Right cardiac atrium (tissue), 5 donors: ENCODE measurements around the gene CAPN11. TPM values are rescaled to one million over a fixed set of nuclear protein-coding genes. Genes with fewer than 3 reads are reported as not detected.
"Not testable (repeated sequence)": the region's sequence is repeated elsewhere in the genome, so short reads cannot be mapped to it uniquely, and the experiment has no call there.

Experiments used
- ATAC-seq, 2 donors: fragments of 200-7000 bp; cut with Tn5 transposase; one replicate each; pipeline versions ENCODE4 v1.8.0 to v1.9.1; 2020; ENCODE audit warnings: moderate library complexity in 2 of 2, mild to moderate bottlenecking in 1 of 2
- DNase-seq, 3 donors: peaks; one replicate each; pipeline ENCODE4 v3.0.0-alpha.2; 2020
- H3K27ac ChIP-seq: one replicate; pipeline ENCODE4 v1.5.1; 2013; ENCODE audit warnings: mild to moderate bottlenecking, low read length, control low read depth, moderate library complexity
- H3K27me3 ChIP-seq: one replicate; pipeline ENCODE4 v1.6.1; 2013; ENCODE audit not compliant: control insufficient read depth, insufficient read depth
- H3K4me1 ChIP-seq: one replicate; pipeline ENCODE4 v1.6.1; 2013; ENCODE audit warnings: low read length; ENCODE audit not compliant: control insufficient read depth, insufficient read depth
- H3K4me3 ChIP-seq: one replicate; pipeline ENCODE4 v1.5.1; 2013; ENCODE audit warnings: low read length, control low read depth
- H3K9me3 ChIP-seq: one replicate; pipeline ENCODE4 v1.6.1; 2013; ENCODE audit warnings: low read length; ENCODE audit not compliant: control insufficient read depth
- WGBS: extraction: QIAGEN DNeasy Blood & Tissue Kit; methylation state at CpG from one replicate; pipeline ENCODE4 v1.1.7; 2013; 5-methylcytosine and 5-hydroxymethylcytosine counted together
- intact Hi-C, 4 donors: fragments of 100-400 bp; cut with DNase I; formaldehyde crosslinking; loops; one replicate each; pipeline versions ENCODE4 v1.11.0 to v1.14.0; 2022 to 2023
- polyA plus RNA-seq: library from polyadenylated mRNA; stranded (reverse); fragments of 200-250 nt; gene quantifications from one replicate; pipeline ENCODE4 v1.2.3, GENCODE V29; 2013
- total RNA-seq, 4 donors: library from RNA; stranded (reverse); fragmentation: NEBNext Ultra II Directional; extraction: Animal tissue kit (Norgen Biotek cat#: 25700); gene quantifications; one replicate each; pipeline ENCODE4 v1.2.1, GENCODE V29; 2021
- donor health status: healthy with polysubstance abuse.
- donor health status: DM: no; HTN: yes; CAD: no.
- donor health status: DM: no; HTN: no; CAD: no.
- donor health status: DM: no; HTN: yes; CAD: no; lungs with severe emphysema.
- donor health status: DM: yes; HTN: yes; CAD: no.

Gene CAPN11
- total and polyA plus RNA-seq, 5 donors: 0.27 to 0.38 TPM; not detected in 3

GRCh38 chr6:44183783-44184182 is 25.2 kb downstream of the CAPN11 start:
- Histone ChIP-seq H3K4me3 (no peak overlapping the region), H3K27me3 (no peaks in the 10 kb centered on the region), H3K27ac (no peak overlapping the region), H3K9me3 (no peaks in the 10 kb centered on the region), H3K4me1 (no peaks in the 10 kb centered on the region)
- no peak for DNase-seq
- no peak for ATAC-seq
- 65% methylated on average over 9 of the region's 9 CpGs for WGBS
- intact Hi-C loops: no loop called here

DNA sequence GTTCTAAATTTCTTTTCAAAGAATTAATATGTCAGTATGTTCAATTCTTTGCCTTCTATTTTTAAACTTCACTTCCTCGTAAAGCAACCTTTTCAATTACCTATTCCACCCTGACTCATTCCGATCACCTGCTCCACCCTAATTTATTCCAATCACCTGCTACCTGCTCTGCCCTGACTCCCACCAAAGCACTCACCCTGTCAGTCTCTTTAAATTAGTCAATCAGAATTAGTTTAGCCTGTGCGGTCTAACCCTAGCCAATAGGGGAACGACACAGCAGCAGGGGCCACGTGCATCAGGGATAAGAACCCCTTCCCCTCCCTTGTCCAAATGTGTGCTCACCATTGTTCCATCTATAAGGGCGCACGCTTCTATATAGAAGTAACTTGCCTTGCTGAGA is 26.7 kb downstream of the CAPN11 start:
- intact Hi-C loops, H3K27ac ChIP-seq, H3K27me3 ChIP-seq, ATAC-seq, H3K4me3 ChIP-seq, DNase-seq, H3K9me3 ChIP-seq, H3K4me1 ChIP-seq: not testable (repeated sequence)
- WGBS: 84% methylated on average over 7 of the region's 7 CpGs

DNA sequence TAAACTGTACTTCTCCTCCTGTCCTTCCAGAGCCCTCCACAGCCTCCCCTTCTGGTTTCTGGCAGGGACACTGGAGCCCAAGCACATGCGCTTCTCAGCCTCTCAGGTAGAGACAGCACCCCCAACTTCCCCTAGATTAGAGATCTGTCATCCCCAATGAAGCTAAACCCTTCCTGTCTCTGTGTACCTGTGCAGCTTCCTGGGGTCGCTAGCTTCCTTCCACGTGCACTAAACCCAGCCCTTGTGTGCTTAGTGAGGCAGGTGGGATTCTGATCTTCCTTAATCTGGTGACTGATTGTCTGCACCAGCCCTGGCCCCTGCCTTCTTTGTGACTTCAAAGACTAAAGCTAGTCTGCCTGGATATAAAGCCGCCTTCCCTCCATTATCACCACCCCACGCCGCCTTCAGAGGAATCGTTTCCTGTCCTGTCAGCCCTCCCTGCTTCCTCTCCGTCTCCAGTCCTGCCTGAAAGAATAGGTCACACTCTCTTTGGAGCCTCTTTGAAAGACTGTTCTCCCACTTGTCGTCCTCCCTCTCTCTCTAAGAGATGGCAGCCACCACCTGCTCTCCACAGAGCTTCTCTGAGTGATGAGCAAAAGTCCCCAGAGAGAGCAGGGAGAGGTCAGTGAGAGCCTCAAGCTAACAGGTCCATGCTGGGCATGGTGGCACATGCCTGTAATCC is 27.5 kb downstream of the CAPN11 start:
- Histone ChIP-seq H3K9me3 (no peaks in the 10 kb centered on the region), H3K27me3 (no peaks in the 10 kb centered on the region), H3K4me3 (no peak overlapping the region), H3K27ac (peak overlapping the region; percentile 16), H3K4me1 (no peaks in the 10 kb centered on the region)
- WGBS: 37% methylated on average over 9 of the region's 9 CpGs
- intact Hi-C loops: no loop called here
- ATAC-seq (peak in 1 of 2 donors; percentile 58), DNase-seq (no peak)

- H3K4me1 ChIP-seq: no peaks in the 10 kb centered on the region
- intact Hi-C loops: no loop called here
- H3K27me3 ChIP-seq: no peaks in the 10 kb centered on the region
- 67% methylated on average over 7 of the region's 7 CpGs for WGBS
- DNase-seq: no peak
- no peaks in the 10 kb centered on the region for H3K9me3 ChIP-seq
- no peak overlapping the region for H3K4me3 ChIP-seq
- ATAC-seq: peak; percentile 83 to 90
- H3K27ac ChIP-seq: no peak overlapping the region
These were observed 28.0 kb downstream of the CAPN11 start for GRCh38 chr6:44186635-44187025.

GRCh38 chr6:44188819-44189218 is 30.2 kb downstream of the CAPN11 start:
- Histone ChIP-seq H3K4me1 (no peaks in the 10 kb centered on the region), H3K27ac (no peak overlapping the region), H3K27me3 (no peaks in the 10 kb centered on the region), H3K4me3 (no peak overlapping the region), H3K9me3 (no peaks in the 10 kb centered on the region)
- intact Hi-C loops: no loop called here
- WGBS: 89% methylated on average over 2 of the region's 2 CpGs
- ATAC-seq: no peak
- DNase-seq: no peak

GRCh38 chr6:44189257-44189656 is 30.6 kb downstream of the CAPN11 start:
- no peak for DNase-seq
- no peaks in the 10 kb centered on the region for H3K4me1 ChIP-seq
- intact Hi-C loops: no loop called here
- 75% methylated on average over 2 of the region's 2 CpGs for WGBS
- no peak for ATAC-seq
- no peaks in the 10 kb centered on the region for H3K27me3 ChIP-seq
- no peak overlapping the region for H3K27ac ChIP-seq
- H3K4me3 ChIP-seq: no peak overlapping the region
- no peaks in the 10 kb centered on the region for H3K9me3 ChIP-seq

GRCh38 chr6:44190715-44191114 is 32.1 kb downstream of the CAPN11 start:
- DNase-seq (no peak), ATAC-seq (no peak)
- no peaks in the 10 kb centered on the region for H3K4me1 ChIP-seq
- intact Hi-C loops: no loop called here
- no peaks in the 10 kb centered on the region for H3K9me3 ChIP-seq
- no peak overlapping the region for H3K27ac ChIP-seq
- WGBS: 32% methylated on average over 2 of the region's 2 CpGs
- no peaks in the 10 kb centered on the region for H3K27me3 ChIP-seq
- no peak overlapping the region for H3K4me3 ChIP-seq

DNA sequence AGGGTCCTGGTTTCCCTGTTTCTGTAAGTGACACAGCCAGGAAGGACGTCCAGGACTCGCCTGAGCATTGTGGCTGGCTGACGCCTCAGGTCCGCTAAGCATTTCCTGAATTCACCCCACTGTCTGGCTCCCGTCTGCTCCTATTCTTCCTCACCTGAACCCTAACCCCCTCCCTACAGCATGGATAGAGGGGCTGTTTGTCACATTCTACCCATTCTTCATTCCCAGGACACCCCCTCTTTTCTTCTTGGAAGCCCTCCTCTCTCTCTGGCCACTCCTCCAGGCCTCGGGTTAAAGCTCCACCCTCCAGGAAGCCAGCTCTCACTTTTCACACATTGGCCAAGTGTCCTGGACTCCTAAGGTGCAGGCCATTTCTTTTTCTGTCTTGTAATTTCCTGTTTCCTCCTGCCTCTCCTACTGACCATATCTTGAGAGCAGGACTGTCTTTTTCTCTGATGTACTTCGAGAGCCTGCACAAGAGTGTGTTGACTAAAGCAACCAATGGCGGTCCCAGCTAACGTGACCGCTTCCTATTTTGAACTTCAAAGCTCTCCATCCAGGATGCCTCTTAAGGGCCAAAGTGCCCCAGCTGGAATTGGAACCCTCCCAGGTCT is 33.9 kb downstream of the CAPN11 start:
- ATAC-seq: peak; percentile 79 to 94

DNA sequence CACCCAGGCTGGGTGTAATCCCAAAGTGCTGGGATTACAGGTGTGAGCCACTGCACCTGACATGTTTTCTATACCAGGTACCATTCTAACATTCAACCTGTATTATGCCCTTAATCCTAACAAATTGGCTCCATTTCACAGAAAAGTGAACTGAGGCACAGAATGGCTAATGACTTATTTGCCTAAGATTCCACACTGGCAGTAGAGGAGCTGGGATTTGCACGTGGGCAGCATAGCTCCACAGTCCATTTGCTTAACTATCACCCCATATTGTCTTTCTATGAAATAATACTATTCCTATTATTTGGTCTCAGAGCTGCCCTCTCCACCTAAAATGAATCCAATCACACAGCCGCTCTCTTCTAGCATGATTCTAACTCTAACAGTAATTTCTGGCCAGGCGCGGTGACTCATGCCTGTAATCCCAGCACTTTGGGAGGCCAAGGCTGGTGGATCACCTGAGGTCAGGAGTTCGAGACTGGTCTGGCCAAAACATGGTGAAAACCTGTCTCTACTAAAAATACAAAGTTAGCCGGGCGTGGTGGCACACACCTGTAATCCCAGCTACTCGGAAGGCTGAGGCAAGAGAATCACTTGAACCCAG is 34.8 kb downstream of the CAPN11 start:
- Histone ChIP-seq H3K27ac (no peak overlapping the region), H3K4me3 (no peak overlapping the region), H3K27me3 (no peaks in the 10 kb centered on the region), H3K9me3 (no peaks in the 10 kb centered on the region), H3K4me1 (no peaks in the 10 kb centered on the region)
- ATAC-seq: no peak
- no peak for DNase-seq
- 94% methylated on average over 8 of the region's 8 CpGs for WGBS
- intact Hi-C loops: no loop called here

More for the DNA sequence above, 33.9 kb downstream of the CAPN11 start:
- no peak overlapping the region for H3K27ac ChIP-seq
- WGBS: 40% methylated on average over 10 of the region's 10 CpGs
- H3K4me3 ChIP-seq: peak overlapping the region; percentile 1
- DNase-seq: no peak
- H3K27me3 ChIP-seq: no peaks in the 10 kb centered on the region
- no peaks in the 10 kb centered on the region for H3K9me3 ChIP-seq
- intact Hi-C loops: no loop called here
- no peaks in the 10 kb centered on the region for H3K4me1 ChIP-seq

DNA sequence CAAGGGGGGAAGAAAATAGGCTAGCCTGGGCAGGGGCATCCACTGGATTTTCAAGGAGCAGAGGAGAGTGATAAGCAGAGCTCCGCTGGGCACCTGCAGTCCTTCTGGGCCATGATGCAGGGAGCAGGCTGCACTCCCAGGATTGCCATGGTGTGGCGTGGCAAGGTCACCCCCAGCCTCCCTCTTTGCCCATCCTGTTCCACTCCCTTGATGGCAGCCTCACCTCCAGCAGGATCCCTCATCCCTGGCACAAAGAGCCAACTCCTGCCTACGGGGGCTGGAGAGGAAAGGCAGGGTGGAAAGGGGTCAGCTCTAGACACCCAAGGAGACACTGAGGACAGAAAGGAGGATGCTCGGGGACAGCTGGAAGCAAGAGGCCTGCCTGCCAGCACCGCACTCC is 35.7 kb downstream of the CAPN11 start:
- Histone ChIP-seq H3K4me3 (no peak overlapping the region), H3K27ac (no peak overlapping the region), H3K27me3 (no peaks in the 10 kb centered on the region), H3K9me3 (no peaks in the 10 kb centered on the region), H3K4me1 (no peaks in the 10 kb centered on the region)
- WGBS: 79% methylated on average over 5 of the region's 5 CpGs
- no peak for DNase-seq
- ATAC-seq: no peak
- intact Hi-C loops: no loop called here

DNA sequence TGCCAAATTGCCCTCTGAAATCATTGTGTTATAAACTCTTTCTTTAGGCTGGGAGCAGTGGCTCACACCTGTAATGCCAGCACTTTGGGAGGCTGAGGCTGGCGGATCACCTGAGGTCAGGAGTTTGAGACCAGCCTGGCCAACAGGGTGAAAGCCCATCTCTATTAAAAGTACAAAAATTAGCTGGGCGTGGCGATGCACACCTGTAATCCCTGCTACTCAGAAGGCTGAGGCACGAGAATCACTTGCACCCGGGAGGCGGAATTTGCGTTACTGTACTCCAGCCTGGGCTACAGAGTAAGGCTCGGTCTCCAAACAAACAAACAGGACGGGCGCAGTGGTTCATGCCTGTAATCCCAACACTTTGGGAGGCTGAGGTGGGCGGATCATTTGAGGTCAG is 37.7 kb downstream of the CAPN11 start:
- H3K4me1 ChIP-seq, H3K4me3 ChIP-seq, ATAC-seq, H3K27me3 ChIP-seq, H3K9me3 ChIP-seq, intact Hi-C loops, H3K27ac ChIP-seq, DNase-seq: not testable (repeated sequence)
- WGBS: 93% methylated on average over 11 of the region's 11 CpGs
